IPS-18a (cell line): ENCODE data around the gene TYW1B.
"Not testable (repeated sequence)": the region's sequence is repeated elsewhere in the genome, so short reads cannot be mapped to it uniquely, and the experiment has no call there.

Source experiments
- H3K27ac ChIP-seq: one replicate; pipeline ENCODE4 v1.5.1; 2013; ENCODE audit warnings: low read length
- H3K27me3 ChIP-seq: one replicate; pipeline ENCODE4 v1.6.1; 2013; ENCODE audit warnings: mild to moderate bottlenecking, low read length; ENCODE audit not compliant: control insufficient read depth, insufficient read depth
- H3K36me3 ChIP-seq: one replicate; pipeline ENCODE4 v1.6.1; 2013; ENCODE audit warnings: low read depth, low read length; ENCODE audit not compliant: control insufficient read depth
- H3K4me1 ChIP-seq: one replicate; pipeline ENCODE4 v1.6.1; 2013; ENCODE audit warnings: low read depth, low read length; ENCODE audit not compliant: control insufficient read depth
- H3K4me3 ChIP-seq: one replicate; pipeline ENCODE4 v1.5.1; 2013; ENCODE audit warnings: low read length
- H3K9ac ChIP-seq: one replicate; pipeline ENCODE4 v1.6.1; 2013; ENCODE audit warnings: mild to moderate bottlenecking, low read length, moderate library complexity
- H3K9me3 ChIP-seq: one replicate; pipeline ENCODE4 v1.6.1; 2013; ENCODE audit warnings: low read depth, low read length; ENCODE audit not compliant: control insufficient read depth

Gene TYW1B

DNA sequence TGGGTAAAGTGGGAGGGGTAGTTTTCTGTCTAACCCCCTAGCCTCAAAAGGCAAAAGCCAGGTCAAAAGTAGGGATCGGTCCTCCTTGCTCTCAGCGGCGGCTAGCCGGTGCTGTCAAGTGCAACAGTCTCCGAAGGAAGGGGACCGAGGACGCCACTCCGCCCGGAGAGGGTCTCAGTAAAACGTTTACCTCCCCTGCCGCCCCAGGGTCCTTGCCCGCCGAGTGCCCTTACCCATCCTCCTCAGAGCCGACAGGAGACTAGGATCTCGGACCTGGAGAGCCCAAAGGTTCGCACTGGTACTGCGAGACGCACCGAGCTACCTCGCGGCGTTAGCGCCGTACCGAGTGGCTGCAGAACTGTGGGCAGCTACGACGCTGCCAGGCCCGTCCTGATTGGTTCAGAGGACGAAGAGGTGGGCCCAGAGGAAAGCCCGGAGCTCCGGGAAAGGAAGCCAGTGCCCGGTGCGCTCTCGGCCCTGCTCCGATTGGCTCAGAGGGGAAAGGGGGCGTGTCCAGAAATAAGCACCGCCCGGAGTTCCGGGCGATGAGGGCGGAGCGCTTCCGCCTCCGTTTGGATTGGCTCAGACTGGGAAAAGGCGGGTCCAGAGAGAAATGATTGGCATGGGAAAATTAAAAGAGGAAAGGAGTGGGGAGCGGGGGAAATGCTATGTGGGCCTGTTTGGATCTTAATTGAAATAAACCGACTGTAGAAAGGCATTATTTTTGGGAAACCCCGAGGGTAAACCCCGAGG lies at the start of gene TYW1B:
Gene TYW1B, minus strand, starts transcription at position 362 of the 753 bp plus-strand sequence. Its CDS starts 125 bp downstream, at position 237.
- H3K9ac ChIP-seq = peak within 1 kb of the TSS; percentile 62

DNA sequence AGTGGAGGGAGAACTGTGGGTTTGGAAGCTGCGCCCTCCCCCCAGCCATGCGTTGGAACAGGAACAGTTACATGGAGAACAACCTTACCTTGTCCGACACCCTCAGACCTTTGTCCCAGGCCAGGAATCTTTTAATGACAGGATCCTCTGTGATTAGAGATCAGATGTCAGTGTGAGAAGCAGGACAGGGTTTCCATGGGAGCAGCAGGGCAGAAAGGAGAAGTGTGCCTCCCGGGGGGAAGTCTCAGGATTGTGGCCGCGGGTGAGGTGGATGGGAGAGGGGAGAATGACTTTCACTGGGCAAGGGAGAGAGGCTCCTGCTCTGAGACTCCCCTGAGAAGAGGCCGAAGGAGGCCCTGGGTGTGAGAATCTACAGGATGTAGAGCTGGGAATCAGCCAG lies 39.6 kb upstream of the TYW1B start:
- not testable (repeated sequence) for H3K9me3 ChIP-seq, H3K36me3 ChIP-seq, H3K9ac ChIP-seq, H3K4me3 ChIP-seq, H3K27ac ChIP-seq, H3K4me1 ChIP-seq, H3K27me3 ChIP-seq

More for the DNA sequence above, at the start of gene TYW1B:
- not testable (repeated sequence) for H3K27me3 ChIP-seq, H3K9me3 ChIP-seq, H3K27ac ChIP-seq, H3K4me1 ChIP-seq
- peaks cover 11% of the 10 kb centered on the region for H3K36me3 ChIP-seq
- H3K4me3 ChIP-seq = peak within 1 kb of the TSS; percentile 90

GRCh38 chr7:72858846-72859400 lies 30.9 kb upstream of the TYW1B start:
- not testable (repeated sequence) for H3K27ac ChIP-seq, H3K4me3 ChIP-seq, H3K4me1 ChIP-seq, H3K27me3 ChIP-seq, H3K9ac ChIP-seq, H3K9me3 ChIP-seq, H3K36me3 ChIP-seq

GRCh38 chr7:72857925-72858324 lies 29.9 kb upstream of the TYW1B start:
- not testable (repeated sequence) for H3K36me3 ChIP-seq, H3K4me3 ChIP-seq, H3K9me3 ChIP-seq, H3K27ac ChIP-seq, H3K27me3 ChIP-seq, H3K9ac ChIP-seq, H3K4me1 ChIP-seq

DNA sequence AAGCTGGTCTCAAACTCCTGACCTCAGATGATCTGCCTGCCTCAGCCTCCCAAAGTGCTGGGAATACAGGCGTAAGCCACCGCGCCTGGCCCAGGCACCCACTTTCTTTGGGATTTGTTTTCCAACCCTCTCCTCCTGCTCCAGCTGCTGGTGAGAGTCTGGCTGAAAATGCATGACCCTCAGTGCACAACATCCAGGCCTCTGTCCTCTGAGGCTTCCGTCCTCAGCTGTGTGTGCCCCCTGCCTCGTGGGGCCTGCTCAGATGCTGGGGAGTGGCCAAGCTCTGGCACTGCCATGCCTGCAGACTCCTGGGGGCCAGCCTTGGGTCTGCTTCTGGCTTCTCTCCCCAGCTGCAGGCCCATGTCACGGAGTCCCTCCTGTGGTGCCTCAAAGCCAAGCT lies 27.3 kb upstream of the TYW1B start:
- H3K4me1 ChIP-seq, H3K9ac ChIP-seq, H3K36me3 ChIP-seq, H3K9me3 ChIP-seq, H3K4me3 ChIP-seq, H3K27me3 ChIP-seq, H3K27ac ChIP-seq: not testable (repeated sequence)

DNA sequence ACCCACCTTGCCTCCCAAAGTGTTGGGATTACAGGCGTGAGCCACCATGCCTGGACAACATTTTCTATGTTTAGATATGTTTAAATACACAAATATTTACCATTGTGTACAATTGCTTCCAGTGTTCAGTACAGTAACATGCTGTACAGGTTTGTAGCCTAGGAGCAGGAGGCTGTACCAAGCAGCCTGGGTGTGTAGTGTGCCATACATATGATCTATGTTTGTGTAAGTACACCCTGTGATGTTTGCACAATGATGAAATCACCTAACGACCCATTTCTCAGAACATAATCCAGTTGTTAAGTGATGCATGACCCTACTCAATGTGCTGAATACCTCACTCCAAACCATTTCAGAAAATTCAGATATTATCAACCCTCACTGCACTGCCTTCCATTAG lies 24.9 kb upstream of the TYW1B start:
- H3K4me1 ChIP-seq, H3K27me3 ChIP-seq, H3K4me3 ChIP-seq, H3K9ac ChIP-seq, H3K36me3 ChIP-seq, H3K9me3 ChIP-seq, H3K27ac ChIP-seq: not testable (repeated sequence)

DNA sequence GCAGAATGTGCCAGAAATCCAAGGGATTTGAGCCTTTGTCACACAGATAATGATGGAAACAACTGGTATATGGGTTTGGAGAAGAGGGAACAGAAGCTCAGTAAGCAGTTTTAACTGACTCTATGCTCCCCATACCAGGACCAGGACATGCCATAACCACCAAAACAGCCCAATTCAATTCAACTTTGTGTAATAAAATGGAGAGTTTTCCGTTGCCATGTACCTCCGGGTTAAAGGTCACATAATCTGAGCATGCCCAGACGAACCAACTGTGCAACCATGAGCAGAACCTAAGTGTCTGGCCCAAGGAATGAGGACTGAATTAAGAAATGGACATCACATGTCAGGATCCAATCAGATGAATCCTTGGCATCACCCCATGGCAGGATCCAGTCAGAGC lies 22.7 kb upstream of the TYW1B start:
- H3K4me3 ChIP-seq, H3K4me1 ChIP-seq, H3K9ac ChIP-seq: not testable (repeated sequence)

DNA sequence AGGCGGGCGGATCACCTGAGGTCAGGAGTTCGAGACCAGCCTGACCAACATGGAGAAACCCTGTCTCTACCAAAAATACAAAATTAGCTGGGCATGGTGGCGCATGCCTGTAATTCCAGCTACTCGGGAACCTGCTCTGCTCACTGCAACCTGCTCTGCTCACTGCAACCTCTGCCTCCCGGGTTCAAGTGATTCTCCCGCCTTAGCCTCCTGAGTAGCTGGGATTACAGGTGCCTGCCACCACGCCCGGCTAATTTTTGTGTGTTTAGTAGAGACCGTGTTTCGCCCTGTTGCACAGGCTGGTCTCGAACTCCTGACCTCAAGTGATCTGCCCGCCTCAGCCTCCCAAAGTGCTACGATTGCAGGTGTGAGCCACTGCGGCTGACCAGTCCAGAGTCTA lies 16.1 kb upstream of the TYW1B start:
- not testable (repeated sequence) for H3K27me3 ChIP-seq, H3K36me3 ChIP-seq, H3K9ac ChIP-seq, H3K4me3 ChIP-seq, H3K9me3 ChIP-seq, H3K27ac ChIP-seq, H3K4me1 ChIP-seq

More for the DNA sequence above, 22.7 kb upstream of the TYW1B start:
- H3K9me3 ChIP-seq, H3K36me3 ChIP-seq, H3K27me3 ChIP-seq, H3K27ac ChIP-seq: not testable (repeated sequence)

DNA sequence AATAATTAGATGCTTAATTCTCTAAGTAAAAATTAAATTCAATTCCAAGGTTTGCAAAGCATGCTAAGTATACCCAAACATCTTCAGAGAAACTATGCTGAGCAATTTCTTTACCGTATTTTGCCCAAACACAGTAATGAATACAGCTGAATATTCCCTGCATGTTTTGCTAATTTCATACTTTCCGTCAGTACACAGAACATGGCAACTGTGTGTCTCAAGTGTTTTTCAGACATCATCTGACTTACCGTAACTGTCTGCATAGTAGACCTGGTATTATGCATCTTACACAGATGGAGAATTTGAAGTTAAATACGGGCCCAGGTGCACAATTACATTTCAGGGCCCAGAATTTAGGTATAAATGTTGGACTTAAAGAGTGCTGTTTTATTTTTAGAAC lies 15.2 kb upstream of the TYW1B start:
- H3K9ac ChIP-seq, H3K27me3 ChIP-seq, H3K27ac ChIP-seq, H3K4me1 ChIP-seq, H3K9me3 ChIP-seq, H3K36me3 ChIP-seq, H3K4me3 ChIP-seq: not testable (repeated sequence)

GRCh38 chr7:72840966-72841511 lies 13.0 kb upstream of the TYW1B start:
- H3K36me3 ChIP-seq, H3K4me1 ChIP-seq, H3K4me3 ChIP-seq, H3K9me3 ChIP-seq, H3K27me3 ChIP-seq, H3K9ac ChIP-seq, H3K27ac ChIP-seq: not testable (repeated sequence)

DNA sequence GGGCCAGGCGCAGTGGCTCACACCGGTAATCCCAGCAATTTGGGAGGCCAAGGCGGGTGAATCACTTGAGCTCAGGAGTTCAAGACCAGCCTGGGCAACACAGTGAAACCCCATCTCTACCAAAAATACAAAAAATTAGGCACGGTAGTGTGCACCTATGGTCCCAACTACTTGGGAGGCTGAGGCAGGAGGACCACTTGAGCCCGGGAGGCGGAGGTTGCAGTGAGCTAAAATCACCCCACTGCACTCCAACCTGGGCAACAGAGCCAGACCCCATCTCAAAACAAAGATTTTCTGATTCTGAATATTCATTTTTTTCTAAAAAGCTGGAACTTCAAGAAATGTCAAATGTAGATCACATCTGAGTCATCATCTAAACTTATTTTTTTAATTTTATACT lies 10.3 kb upstream of the TYW1B start:
- peaks cover 12% of the 10 kb centered on the region for H3K36me3 ChIP-seq
- not testable (repeated sequence) for H3K4me1 ChIP-seq, H3K9ac ChIP-seq, H3K9me3 ChIP-seq, H3K27me3 ChIP-seq, H3K4me3 ChIP-seq, H3K27ac ChIP-seq

DNA sequence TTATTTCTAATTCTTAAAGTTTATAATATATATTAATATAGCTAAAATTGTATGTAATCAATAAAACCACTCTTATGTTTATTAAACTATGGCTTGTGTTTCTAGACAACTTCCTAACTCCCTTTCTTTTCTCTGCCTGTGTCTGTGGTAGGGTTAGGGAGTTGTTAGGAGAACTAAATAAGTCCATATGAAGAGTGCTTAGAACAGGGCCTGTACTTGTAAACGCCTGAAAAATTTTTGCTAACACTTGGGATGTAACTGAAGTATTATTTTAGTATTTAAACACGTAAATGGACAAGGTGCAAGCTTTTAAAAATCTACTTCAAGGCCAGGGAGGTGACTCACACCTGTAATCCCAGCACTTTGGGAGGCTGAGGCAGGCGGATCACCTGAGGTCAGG lies 9.3 kb upstream of the TYW1B start:
- not testable (repeated sequence) for H3K27ac ChIP-seq, H3K27me3 ChIP-seq, H3K9me3 ChIP-seq, H3K4me1 ChIP-seq, H3K9ac ChIP-seq, H3K4me3 ChIP-seq
- H3K36me3 ChIP-seq = peaks cover 22% of the 10 kb centered on the region
